H9 (cell line): ENCODE data around the gene AMIGO3. TPM values are rescaled to one million over a fixed set of nuclear protein-coding genes. Genes with fewer than 3 reads are reported as not detected.

ENCODE experiments used
- DNase-seq: peaks from one replicate; pipeline ENCODE4 v3.0.0-alpha.2; 2017
- H2AFZ ChIP-seq: one replicate; pipeline ENCODE4 v1.6.1; 2013; ENCODE audit warnings: mild to moderate bottlenecking, low read length, control low read depth, moderate library complexity
- H2AK5ac ChIP-seq: 2 replicates; pipeline ENCODE4 v1.6.1; 2013; ENCODE audit warnings: low read length, control low read depth, mixed read lengths; ENCODE audit not compliant: insufficient read length
- H2BK120ac ChIP-seq: one replicate; pipeline ENCODE4 v1.6.1; 2013; ENCODE audit warnings: low read depth, mild to moderate bottlenecking, low read length, control low read depth, inconsistent platforms; ENCODE audit not compliant: poor library complexity, severe bottlenecking
- H2BK12ac ChIP-seq: 2 replicates; pipeline ENCODE4 v1.6.1; 2013; ENCODE audit warnings: low read length, control low read depth, mixed read lengths, low read depth; ENCODE audit not compliant: insufficient read length
- H2BK15ac ChIP-seq: 2 replicates; pipeline ENCODE4 v1.6.1; 2013; ENCODE audit warnings: low read depth, low read length, control low read depth
- H2BK20ac ChIP-seq: one replicate; pipeline ENCODE4 v1.6.1; 2013; ENCODE audit warnings: low read depth, mild to moderate bottlenecking, low read length, control low read depth, inconsistent platforms; ENCODE audit not compliant: poor library complexity, severe bottlenecking
- H2BK5ac ChIP-seq: 2 replicates; pipeline ENCODE4 v1.6.1; 2013; ENCODE audit warnings: low read length, control low read depth, mixed read lengths; ENCODE audit not compliant: insufficient read length
- H3K14ac ChIP-seq: 2 replicates; pipeline ENCODE4 v1.6.1; 2013; ENCODE audit warnings: low read length, control low read depth; ENCODE audit not compliant: insufficient read depth
- H3K18ac ChIP-seq: 2 replicates; pipeline ENCODE4 v1.6.1; 2013; ENCODE audit warnings: low read depth, mild to moderate bottlenecking, mixed read lengths, low read length, control low read depth; ENCODE audit not compliant: insufficient read length
- H3K23ac ChIP-seq: 2 replicates; pipeline ENCODE4 v1.6.1; 2013; ENCODE audit warnings: low read length, control low read depth, mixed read lengths, low read depth; ENCODE audit not compliant: insufficient read length
- H3K23me2 ChIP-seq: 2 replicates; pipeline ENCODE4 v1.6.1; 2013; ENCODE audit warnings: low read depth, mild to moderate bottlenecking, mixed read lengths, low read length, control low read depth; ENCODE audit not compliant: insufficient read length, poor library complexity, severe bottlenecking
- H3K27ac ChIP-seq: 2 replicates; pipeline ENCODE4 v1.5.1; 2013; ENCODE audit warnings: low read length, control low read depth, mixed read lengths, low read depth; ENCODE audit not compliant: insufficient read length
- H3K27me3 ChIP-seq: 2 replicates; pipeline ENCODE4 v1.6.1; 2013; ENCODE audit warnings: low read length, control low read depth, inconsistent platforms; ENCODE audit not compliant: insufficient read depth
- H3K4ac ChIP-seq: 2 replicates; pipeline ENCODE4 v1.6.1; 2013; ENCODE audit warnings: low read depth, mild to moderate bottlenecking, control low read depth, inconsistent platforms, low read length, moderate library complexity
- H3K4me1 ChIP-seq: 2 replicates; pipeline ENCODE4 v1.6.1; 2013; ENCODE audit warnings: low read length, control low read depth, inconsistent platforms; ENCODE audit not compliant: insufficient read depth
- H3K4me2 ChIP-seq: 2 replicates; pipeline ENCODE4 v1.6.1; 2013; ENCODE audit warnings: low read length, control low read depth, mixed read lengths; ENCODE audit not compliant: insufficient read length, insufficient read depth
- H3K56ac ChIP-seq: 2 replicates; pipeline ENCODE4 v1.6.1; 2013; ENCODE audit warnings: low read depth, mild to moderate bottlenecking, mixed read lengths, low read length, control low read depth; ENCODE audit not compliant: insufficient read length
- H3K79me1 ChIP-seq: 2 replicates; pipeline ENCODE4 v1.6.1; 2013; ENCODE audit warnings: low read depth, mild to moderate bottlenecking, moderate library complexity, low read length, control low read depth, inconsistent platforms; ENCODE audit not compliant: insufficient read depth, poor library complexity, severe bottlenecking
- H3K79me2 ChIP-seq: 2 replicates; pipeline ENCODE4 v1.6.1; 2013; ENCODE audit warnings: low read length, control low read depth, inconsistent platforms; ENCODE audit not compliant: insufficient read depth
- H3K9ac ChIP-seq: 2 replicates; pipeline ENCODE4 v1.6.1; 2013; ENCODE audit warnings: low read length, control low read depth, mixed read lengths; ENCODE audit not compliant: insufficient read length; ENCODE audit errors: extremely low read depth
- H3K9me3 ChIP-seq: one replicate; pipeline ENCODE4 v1.6.1; 2013; ENCODE audit warnings: low read depth, low read length, inconsistent platforms; ENCODE audit not compliant: control insufficient read depth
- H3T11ph ChIP-seq: one replicate; pipeline ENCODE4 v1.6.1; 2013; ENCODE audit warnings: mild to moderate bottlenecking, low read length, control low read depth, inconsistent platforms
- H4K20me1 ChIP-seq: one replicate; pipeline ENCODE4 v1.6.1; 2013; ENCODE audit not compliant: control insufficient read depth, insufficient read length, insufficient read depth
- H4K5ac ChIP-seq: 2 replicates; pipeline ENCODE4 v1.6.1; 2013; ENCODE audit warnings: low read depth, mild to moderate bottlenecking, mixed read lengths, low read length, control low read depth; ENCODE audit not compliant: insufficient read length
- H4K8ac ChIP-seq: replicated peaks from 2 replicates; pipeline ENCODE4 v1.6.1; 2013; ENCODE audit warnings: low read length, control low read depth, mixed read lengths, low read depth; ENCODE audit not compliant: insufficient read length
- H4K91ac ChIP-seq: 2 replicates; pipeline ENCODE4 v1.6.1; 2013; ENCODE audit warnings: low read depth, mild to moderate bottlenecking, moderate library complexity, mixed read lengths, low read length, control low read depth; ENCODE audit not compliant: insufficient read length
- H3K27ac Mint-ChIP-seq, 3 experiments: 2 replicates in 2 of 3; 3 replicates in 1 of 3; pipeline ENCODE4 v1.8.0; 2020 to 2021; ENCODE audit warnings: mixed read lengths in 3 of 3, mild to moderate bottlenecking in 1 of 3, moderate library complexity in 1 of 3
- H3K27me3 Mint-ChIP-seq: 2 replicates; pipeline ENCODE4 v1.8.0; 2021; ENCODE audit warnings: low read depth, mild to moderate bottlenecking, moderate library complexity, mixed read lengths
- H3K36me3 Mint-ChIP-seq, 3 experiments: 2 replicates in 2 of 3; 3 replicates in 1 of 3; pipeline ENCODE4 v1.8.0; 2020 to 2021; ENCODE audit warnings: low read depth in 3 of 3, mixed read lengths in 3 of 3; ENCODE audit not compliant: insufficient read depth in 1 of 3
- H3K4me1 Mint-ChIP-seq, 2 experiments: 2 replicates each; pipeline ENCODE4 v1.8.0; 2020; ENCODE audit warnings: mixed read lengths in 2 of 2
- H3K4me3 Mint-ChIP-seq, 2 experiments: 2 replicates in 1 of 2; 3 replicates in 1 of 2; pipeline ENCODE4 v1.8.0; 2020 to 2021; ENCODE audit warnings: mild to moderate bottlenecking in 2 of 2, mixed read lengths in 2 of 2, moderate library complexity in 1 of 2
- H3K9me3 Mint-ChIP-seq, 2 experiments: 2 replicates in 1 of 2; 3 replicates in 1 of 2; pipeline ENCODE4 v1.8.0; 2020; ENCODE audit warnings: mild to moderate bottlenecking in 2 of 2, mixed read lengths in 2 of 2, moderate library complexity in 1 of 2
- WGBS: extraction: QIAGEN DNeasy Blood & Tissue Kit; methylation state at CpG from one replicate; pipeline ENCODE4 v1.1.7; 2013; ENCODE audit warnings: missing lambda C conversion rate, low lambda C conversion rate, mixed read lengths; ENCODE audit not compliant: insufficient read length; ENCODE audit errors: extremely low coverage; 5-methylcytosine and 5-hydroxymethylcytosine counted together
- total RNA-seq: library from RNA; stranded (reverse); gene quantifications from 2 replicates; pipeline ENCODE4 v1.2.1, GENCODE V29; 2021
- TF ChIP-seq, protein P1 (sequence below): fragments of 200-600 bp; sonication (generic); conservative IDR thresholded peaks from 3 replicates; pipeline ENCODE4 v1.8.0; 2021; ENCODE audit warnings: antibody characterized with exemption, mild to moderate bottlenecking

The AMIGO3 gene
- total RNA-seq, 1 experiment from 2014 or later = 3.8 TPM

- H3K27ac Mint-ChIP-seq = no peak overlapping the region; a peak in 1 of 7 replicates
These were observed 12.9 kb downstream of the AMIGO3 start for GRCh38 chr3:49706456-49707112.

More at GRCh38 chr3:49706456-49707112, 12.9 kb downstream of the AMIGO3 start:
- Histone ChIP-seq H4K5ac (no peak overlapping the region), H3K9me3 (no peaks in the 10 kb centered on the region), H2BK20ac (no peak overlapping the region), H2BK120ac (no peak overlapping the region), H2BK15ac (no peak overlapping the region), H4K91ac (no peak overlapping the region), H2AFZ (no peak overlapping the region), H3K27me3 (no peaks in the 10 kb centered on the region), H3K23ac (no peak overlapping the region), H3K18ac (no peak overlapping the region), H3K56ac (no peak overlapping the region), H3K4ac (no peak overlapping the region), H3K79me1 (no peaks in the 10 kb centered on the region), H3K27ac (no peak overlapping the region), H2BK12ac (no peak overlapping the region), H4K8ac (no peak overlapping the region), H3K4me2 (no peak overlapping the region), H3T11ph (no peak overlapping the region), H2AK5ac (no peak overlapping the region), H3K14ac (no peak overlapping the region), H4K20me1 (no peaks in the 10 kb centered on the region), H3K4me1 (no peaks in the 10 kb centered on the region), H3K79me2 (no peaks in the 10 kb centered on the region), H3K23me2 (no peaks in the 10 kb centered on the region), H3K9ac (no peak overlapping the region), H2BK5ac (no peak overlapping the region)
- Mint-ChIP-seq H3K4me1 (peaks cover 8% of the 10 kb centered on the region in 2 experiments), H3K4me3 (no peak overlapping the region), H3K36me3 (peaks cover 4 to 20% (median 18%) of the 10 kb centered on the region in 3 experiments; a peak in 6 of 7 replicates), H3K9me3 (no peaks in the 10 kb centered on the region), H3K27me3 (no peaks in the 10 kb centered on the region)
- no CpG with 5 or more reads among the region's 9 CpGs for WGBS
- no peak for DNase-seq
- TF ChIP-seq, protein P1, sequence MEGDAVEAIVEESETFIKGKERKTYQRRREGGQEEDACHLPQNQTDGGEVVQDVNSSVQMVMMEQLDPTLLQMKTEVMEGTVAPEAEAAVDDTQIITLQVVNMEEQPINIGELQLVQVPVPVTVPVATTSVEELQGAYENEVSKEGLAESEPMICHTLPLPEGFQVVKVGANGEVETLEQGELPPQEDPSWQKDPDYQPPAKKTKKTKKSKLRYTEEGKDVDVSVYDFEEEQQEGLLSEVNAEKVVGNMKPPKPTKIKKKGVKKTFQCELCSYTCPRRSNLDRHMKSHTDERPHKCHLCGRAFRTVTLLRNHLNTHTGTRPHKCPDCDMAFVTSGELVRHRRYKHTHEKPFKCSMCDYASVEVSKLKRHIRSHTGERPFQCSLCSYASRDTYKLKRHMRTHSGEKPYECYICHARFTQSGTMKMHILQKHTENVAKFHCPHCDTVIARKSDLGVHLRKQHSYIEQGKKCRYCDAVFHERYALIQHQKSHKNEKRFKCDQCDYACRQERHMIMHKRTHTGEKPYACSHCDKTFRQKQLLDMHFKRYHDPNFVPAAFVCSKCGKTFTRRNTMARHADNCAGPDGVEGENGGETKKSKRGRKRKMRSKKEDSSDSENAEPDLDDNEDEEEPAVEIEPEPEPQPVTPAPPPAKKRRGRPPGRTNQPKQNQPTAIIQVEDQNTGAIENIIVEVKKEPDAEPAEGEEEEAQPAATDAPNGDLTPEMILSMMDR = no peak
